HL-60/S4 treated with retinoic acid at 250 ng/mL for 4 days and 3 days (cell line): ENCODE measurements around the gene PDS5A.
"Not testable (repeated sequence)": the region's sequence is repeated elsewhere in the genome, so short reads cannot be mapped to it uniquely, and the experiment has no call there.

Experiments
- in situ Hi-C: fragments of 300-500 bp; cut with MboI; formaldehyde crosslinking; loops from 2 replicates; pipeline ENCODE4 v1.7.0; 2022; ENCODE audit warnings: low sequenced_read_pairs

Gene PDS5A

GRCh38 chr4:39977489-39978377, at the start of gene PDS5A:
Gene PDS5A (minus strand): TSS chr4:39977911. CDS start chr4:39976577, 1,334 bp downstream.
- in situ Hi-C loops: loop anchor here (10.0 kb wide), 1 partner anchor 513 kb away; no protein-coding TSS in a partner anchor

GRCh38 chr4:40024049-40024448, 46.3 kb upstream of the PDS5A start:
- in situ Hi-C loops: not testable (repeated sequence)

- in situ Hi-C loops: not testable (repeated sequence)
Measured at GRCh38 chr4:40021116-40021515, 43.4 kb upstream of the PDS5A start.

GRCh38 chr4:40020221-40020620, 42.5 kb upstream of the PDS5A start:
- in situ Hi-C loops: no loop called here

GRCh38 chr4:40016007-40016406, 38.3 kb upstream of the PDS5A start:
- in situ Hi-C loops: no loop called here

- in situ Hi-C loops: no loop called here
Measured at GRCh38 chr4:40003986-40004385, 26.3 kb upstream of the PDS5A start.

GRCh38 chr4:40000711-40001110, 23.0 kb upstream of the PDS5A start:
- in situ Hi-C loops: no loop called here

GRCh38 chr4:39998659-39999345, 21.1 kb upstream of the PDS5A start:
- in situ Hi-C loops: no loop called here

GRCh38 chr4:39996811-39997210, 19.1 kb upstream of the PDS5A start:
- in situ Hi-C loops: no loop called here

GRCh38 chr4:39994406-39994805, 16.7 kb upstream of the PDS5A start:
- in situ Hi-C loops: no loop called here

- in situ Hi-C loops: not testable (repeated sequence)
Measured at GRCh38 chr4:39989381-39989780, 11.7 kb upstream of the PDS5A start.

- in situ Hi-C loops: no loop called here
Measured at GRCh38 chr4:39987485-39987884, 9.8 kb upstream of the PDS5A start.

GRCh38 chr4:39978904-39979303, 1.2 kb upstream of the PDS5A start:
- in situ Hi-C loops: loop anchor here (10.0 kb wide), 1 partner anchor 514 kb away; no protein-coding TSS in a partner anchor

GRCh38 chr4:39978378-39978775, 666 bp upstream of the PDS5A start:
- in situ Hi-C loops: loop anchor here (10.0 kb wide), 1 partner anchor 514 kb away; no protein-coding TSS in a partner anchor

GRCh38 chr4:39976945-39977488, 694 bp downstream of the PDS5A start:
- in situ Hi-C loops: loop anchor here (10.0 kb wide), 1 partner anchor 512 kb away; no protein-coding TSS in a partner anchor

GRCh38 chr4:39976141-39976944, 1.4 kb downstream of the PDS5A start:
- in situ Hi-C loops: loop anchor here (10.0 kb wide), 1 partner anchor 512 kb away; no protein-coding TSS in a partner anchor

GRCh38 chr4:39975488-39976089, 2.1 kb downstream of the PDS5A start:
- in situ Hi-C loops: loop anchor here (10.0 kb wide), 1 partner anchor 511 kb away; no protein-coding TSS in a partner anchor

- in situ Hi-C loops: loop anchor here (10.0 kb wide), 1 partner anchor 508 kb away; no protein-coding TSS in a partner anchor
Measured at GRCh38 chr4:39973052-39973451, 4.7 kb downstream of the PDS5A start.

GRCh38 chr4:39970671-39971640, 6.8 kb downstream of the PDS5A start:
- in situ Hi-C loops: loop anchor here (10.0 kb wide), 1 partner anchor 506 kb away; no protein-coding TSS in a partner anchor
